Measurements from ENCODE around the gene PRKCZ.

The PRKCZ gene

GRCh38 chr1:2046174-2046917 lies 3.9 kb upstream of the PRKCZ start:
- Histone ChIP-seq H3K27ac (ENCODE audit: low read depth, low read length, severe bottlenecking) (no peak overlapping the region), H3K9me3 (ENCODE audit: control insufficient read depth, low read length) (no peaks in the 10 kb centered on the region), H3K4me3 (ENCODE audit: extremely low read depth, insufficient read depth, low read length, poor library complexity, severe bottlenecking) (no peak overlapping the region), H3K36me3 (ENCODE audit: control insufficient read depth, insufficient read depth, low read length) (no peaks in the 10 kb centered on the region), H3K4me1 (ENCODE audit: control insufficient read depth, insufficient read depth, low read length, poor library complexity, severe bottlenecking) (peaks cover 3% of the 10 kb centered on the region)
- WGBS, 2 experiments (ENCODE audit: insufficient coverage in 2 of 2), result 40 to 44% methylated on average over 11 to 17 of the region's 20 CpGs

- no peak overlapping the region for H3K27ac ChIP-seq (ENCODE audit: low read depth, low read length, severe bottlenecking)
- H3K4me1 ChIP-seq (ENCODE audit: control insufficient read depth, insufficient read depth, low read length, poor library complexity, severe bottlenecking), result peaks cover 3% of the 10 kb centered on the region
- 34% methylated on average over 19 of the region's 25 CpGs for WGBS, 2 experiments (ENCODE audit: insufficient coverage in 2 of 2)
- H3K9me3 ChIP-seq (ENCODE audit: control insufficient read depth, low read length), result no peaks in the 10 kb centered on the region
- no peak overlapping the region for H3K4me3 ChIP-seq (ENCODE audit: extremely low read depth, insufficient read depth, low read length, poor library complexity, severe bottlenecking)
- H3K36me3 ChIP-seq (ENCODE audit: control insufficient read depth, insufficient read depth, low read length), result no peaks in the 10 kb centered on the region
These were observed 3.1 kb upstream of the PRKCZ start for GRCh38 chr1:2046953-2047748.

DNA sequence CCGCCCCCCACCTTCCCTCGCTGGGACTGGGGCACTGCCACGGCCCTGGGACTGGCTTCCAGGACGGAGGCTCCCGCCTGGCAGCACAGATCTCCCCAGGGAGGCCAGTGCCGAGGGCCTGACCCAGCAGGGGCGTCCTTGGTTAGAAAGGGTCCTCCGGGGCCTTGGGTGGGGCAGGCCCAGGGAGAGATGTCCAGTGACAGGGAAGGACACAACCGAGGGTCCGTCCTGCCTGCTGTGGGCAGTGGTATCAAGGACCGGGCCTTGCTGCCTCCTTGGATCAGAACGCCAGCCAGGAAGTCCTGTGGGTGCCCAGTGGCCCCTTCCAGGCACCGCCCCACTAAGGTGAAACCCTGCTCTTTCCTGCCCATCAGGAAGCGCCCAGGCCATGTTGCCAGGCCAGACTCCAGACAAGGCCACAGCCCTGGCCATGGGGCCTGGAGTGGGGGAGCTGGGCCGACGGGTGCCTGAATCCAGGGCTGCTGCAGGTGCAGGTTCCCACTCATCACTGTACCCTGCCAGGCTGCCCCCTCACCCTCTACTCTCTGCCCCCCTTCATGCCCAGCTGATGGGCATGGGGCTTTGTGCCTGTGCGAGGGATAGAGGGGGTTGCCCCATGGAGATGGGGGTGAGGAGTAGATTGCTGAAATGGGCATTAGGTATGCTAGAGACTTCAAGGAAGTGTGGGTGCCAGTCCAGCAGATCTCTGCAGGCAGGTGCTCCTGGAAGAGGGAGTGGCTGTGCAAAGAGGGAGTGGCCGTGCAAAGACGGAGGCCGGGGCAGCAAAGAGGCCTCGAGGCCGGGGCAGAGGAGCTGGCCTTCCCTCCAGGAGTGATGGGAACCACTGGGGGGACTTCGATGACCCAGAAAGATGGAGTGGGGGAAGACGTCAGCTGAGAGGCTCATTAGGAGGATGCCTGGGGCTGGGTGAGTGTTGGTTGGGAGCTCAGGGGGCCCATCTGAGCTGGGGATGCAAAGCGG lies 2.2 kb upstream of the PRKCZ start:
- Histone ChIP-seq H3K4me3 (ENCODE audit: extremely low read depth, insufficient read depth, low read length, poor library complexity, severe bottlenecking) (no peak overlapping the region), H3K27ac (ENCODE audit: low read depth, low read length, severe bottlenecking) (no peak overlapping the region), H3K4me1 (ENCODE audit: control insufficient read depth, insufficient read depth, low read length, poor library complexity, severe bottlenecking) (peaks cover 3% of the 10 kb centered on the region), H3K9me3 (ENCODE audit: control insufficient read depth, low read length) (no peaks in the 10 kb centered on the region), H3K36me3 (ENCODE audit: control insufficient read depth, insufficient read depth, low read length) (no peaks in the 10 kb centered on the region)
- 69 to 73% methylated on average over 22 to 24 of the region's 25 CpGs for WGBS, 2 experiments (ENCODE audit: insufficient coverage in 2 of 2)

DNA sequence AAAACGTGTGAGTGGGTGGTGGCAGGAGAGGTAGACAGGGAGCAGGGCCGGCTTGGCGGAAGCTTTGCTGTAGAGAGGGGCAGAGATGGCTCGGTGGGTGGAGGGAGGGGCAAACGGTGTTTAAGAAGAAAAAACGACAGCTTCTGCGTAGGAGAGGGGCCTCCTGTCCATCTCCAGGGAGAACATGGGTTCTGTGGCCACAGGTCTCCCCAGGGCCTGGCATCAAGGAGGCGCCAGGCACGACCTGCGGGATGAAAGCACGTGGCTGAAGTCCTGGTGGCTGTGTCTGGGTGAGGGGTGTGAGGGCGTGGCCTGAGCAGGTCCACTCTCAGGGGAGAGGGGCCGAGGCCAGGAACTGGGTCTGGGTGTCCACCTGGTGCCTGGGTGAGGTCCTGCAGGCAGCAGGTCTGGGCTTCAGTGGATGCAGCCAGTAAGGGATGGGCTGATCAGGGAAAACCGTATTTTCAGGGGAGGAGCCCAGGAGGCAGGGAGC lies 940 bp upstream of the PRKCZ start:
- 23 to 29% methylated on average over 8 to 14 of the region's 14 CpGs for WGBS, 2 experiments (ENCODE audit: insufficient coverage in 2 of 2)
- H3K4me3 ChIP-seq (ENCODE audit: extremely low read depth, insufficient read depth, low read length, poor library complexity, severe bottlenecking), result peak overlapping the region; percentile 42
- peaks cover 3% of the 10 kb centered on the region for H3K4me1 ChIP-seq (ENCODE audit: control insufficient read depth, insufficient read depth, low read length, poor library complexity, severe bottlenecking)
- H3K36me3 ChIP-seq (ENCODE audit: control insufficient read depth, insufficient read depth, low read length), result no peaks in the 10 kb centered on the region
- no peaks in the 10 kb centered on the region for H3K9me3 ChIP-seq (ENCODE audit: control insufficient read depth, low read length)
- H3K27ac ChIP-seq (ENCODE audit: low read depth, low read length, severe bottlenecking), result no peak overlapping the region

GRCh38 chr1:2050461-2050792 lies 216 bp downstream of the PRKCZ start:
- Histone ChIP-seq H3K4me3 (ENCODE audit: extremely low read depth, insufficient read depth, low read length, poor library complexity, severe bottlenecking) (peak overlapping the region; percentile 42), H3K27ac (ENCODE audit: low read depth, low read length, severe bottlenecking) (no peak overlapping the region), H3K4me1 (ENCODE audit: control insufficient read depth, insufficient read depth, low read length, poor library complexity, severe bottlenecking) (no peaks in the 10 kb centered on the region), H3K9me3 (ENCODE audit: control insufficient read depth, low read length) (no peaks in the 10 kb centered on the region), H3K36me3 (ENCODE audit: control insufficient read depth, insufficient read depth, low read length) (no peaks in the 10 kb centered on the region)
- 0% methylated on average over 9 to 47 of the region's 51 CpGs for WGBS, 2 experiments (ENCODE audit: insufficient coverage in 2 of 2)

GRCh38 chr1:2050793-2051682 lies 827 bp downstream of the PRKCZ start:
- Histone ChIP-seq H3K36me3 (ENCODE audit: control insufficient read depth, insufficient read depth, low read length) (no peaks in the 10 kb centered on the region), H3K9me3 (ENCODE audit: control insufficient read depth, low read length) (no peaks in the 10 kb centered on the region), H3K4me3 (ENCODE audit: extremely low read depth, insufficient read depth, low read length, poor library complexity, severe bottlenecking) (peak overlapping the region; percentile 42), H3K4me1 (ENCODE audit: control insufficient read depth, insufficient read depth, low read length, poor library complexity, severe bottlenecking) (no peaks in the 10 kb centered on the region), H3K27ac (ENCODE audit: low read depth, low read length, severe bottlenecking) (no peak overlapping the region)
- WGBS, 2 experiments (ENCODE audit: insufficient coverage in 2 of 2), result 5 to 11% methylated on average over 52 to 61 of the region's 84 CpGs

- WGBS, 2 experiments (ENCODE audit: insufficient coverage in 2 of 2), result 55 to 82% methylated on average over 4 to 14 of the region's 16 CpGs
- Histone ChIP-seq H3K4me1 (ENCODE audit: control insufficient read depth, insufficient read depth, low read length, poor library complexity, severe bottlenecking) (no peaks in the 10 kb centered on the region), H3K9me3 (ENCODE audit: control insufficient read depth, low read length) (no peaks in the 10 kb centered on the region), H3K27ac (ENCODE audit: low read depth, low read length, severe bottlenecking) (no peak overlapping the region), H3K36me3 (ENCODE audit: control insufficient read depth, insufficient read depth, low read length) (no peaks in the 10 kb centered on the region), H3K4me3 (ENCODE audit: extremely low read depth, insufficient read depth, low read length, poor library complexity, severe bottlenecking) (no peak overlapping the region)
These were observed 2.0 kb downstream of the PRKCZ start for GRCh38 chr1:2052054-2052679.

DNA sequence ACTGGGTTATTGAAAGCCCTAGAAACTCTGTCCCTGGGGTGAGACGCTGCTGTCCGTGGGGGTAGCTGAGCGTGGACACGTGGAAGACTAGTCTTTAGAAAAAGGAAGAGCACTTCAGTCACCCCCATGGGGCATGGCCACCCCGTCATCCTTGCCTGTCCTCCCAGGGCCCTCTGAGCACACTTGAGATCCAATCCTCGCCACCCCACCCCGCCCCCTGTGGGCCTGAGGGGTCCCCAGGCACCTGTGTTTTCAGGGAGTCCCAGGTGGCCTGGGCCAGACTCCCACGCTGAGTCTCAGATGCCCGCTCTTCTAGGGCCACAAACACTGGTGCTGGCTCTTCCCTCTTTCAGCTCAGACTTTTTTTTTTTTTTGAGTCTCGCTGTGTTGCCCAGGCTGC lies 2.5 kb downstream of the PRKCZ start:
- no peak overlapping the region for H3K4me3 ChIP-seq (ENCODE audit: extremely low read depth, insufficient read depth, low read length, poor library complexity, severe bottlenecking)
- WGBS, 2 experiments (ENCODE audit: insufficient coverage in 2 of 2), result 90 to 94% methylated on average over 8 to 10 of the region's 10 CpGs

GRCh38 chr1:2053217-2053616 lies 3.0 kb downstream of the PRKCZ start:
- Histone ChIP-seq H3K27ac (ENCODE audit: low read depth, low read length, severe bottlenecking) (no peak overlapping the region), H3K4me1 (ENCODE audit: control insufficient read depth, insufficient read depth, low read length, poor library complexity, severe bottlenecking) (no peaks in the 10 kb centered on the region), H3K36me3 (ENCODE audit: control insufficient read depth, insufficient read depth, low read length) (no peaks in the 10 kb centered on the region), H3K9me3 (ENCODE audit: control insufficient read depth, low read length) (no peaks in the 10 kb centered on the region), H3K4me3 (ENCODE audit: extremely low read depth, insufficient read depth, low read length, poor library complexity, severe bottlenecking) (no peak overlapping the region)
- 93 to 96% methylated on average over 9 to 13 of the region's 17 CpGs for WGBS, 2 experiments (ENCODE audit: insufficient coverage in 2 of 2)

More for the DNA sequence above, 2.5 kb downstream of the PRKCZ start:
- no peak overlapping the region for H3K27ac ChIP-seq (ENCODE audit: low read depth, low read length, severe bottlenecking)
- no peaks in the 10 kb centered on the region for H3K4me1 ChIP-seq (ENCODE audit: control insufficient read depth, insufficient read depth, low read length, poor library complexity, severe bottlenecking)
- H3K36me3 ChIP-seq (ENCODE audit: control insufficient read depth, insufficient read depth, low read length), result no peaks in the 10 kb centered on the region
- H3K9me3 ChIP-seq (ENCODE audit: control insufficient read depth, low read length), result no peaks in the 10 kb centered on the region
